M059J (cell line): Measurements from ENCODE around the gene VGLL4. TPM values are rescaled to one million over a fixed set of nuclear protein-coding genes. Genes with fewer than 3 reads are reported as not detected.

ENCODE experiments used
- DNase-seq: peaks from one replicate; pipeline ENCODE4 v3.0.0-alpha.2; 2012; ENCODE audit warnings: low read depth
- total RNA-seq: library from RNA; depleted of rRNA; stranded (reverse); fragments of >200 nt; shearing (Covaris generic); gene quantifications from 2 replicates; pipeline ENCODE4 v1.2.3, GENCODE V29; 2014

Gene VGLL4
- total RNA-seq, 1 experiment from 2014 or later, result 36.1 TPM

DNA sequence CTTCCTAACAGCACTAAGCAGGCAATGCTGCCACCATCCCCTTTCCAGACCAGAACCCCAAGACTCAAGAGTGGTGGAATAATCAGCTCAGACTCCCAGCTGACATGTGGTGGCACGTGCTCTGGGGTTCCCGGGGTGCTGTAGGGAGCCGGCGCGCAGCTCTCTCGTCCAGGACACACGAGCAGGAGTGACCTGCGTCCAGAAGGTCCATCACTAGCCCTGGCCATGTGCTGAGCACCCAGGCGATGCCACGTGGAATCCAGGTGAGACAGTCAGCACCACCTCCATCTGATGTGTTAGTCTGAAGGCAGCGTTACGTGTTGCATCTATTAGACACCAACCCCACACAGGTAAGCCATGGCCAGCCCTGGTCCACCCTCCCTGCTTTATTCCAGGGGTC is 78.2 kb downstream of the VGLL4 start:
- no peak for DNase-seq

DNA sequence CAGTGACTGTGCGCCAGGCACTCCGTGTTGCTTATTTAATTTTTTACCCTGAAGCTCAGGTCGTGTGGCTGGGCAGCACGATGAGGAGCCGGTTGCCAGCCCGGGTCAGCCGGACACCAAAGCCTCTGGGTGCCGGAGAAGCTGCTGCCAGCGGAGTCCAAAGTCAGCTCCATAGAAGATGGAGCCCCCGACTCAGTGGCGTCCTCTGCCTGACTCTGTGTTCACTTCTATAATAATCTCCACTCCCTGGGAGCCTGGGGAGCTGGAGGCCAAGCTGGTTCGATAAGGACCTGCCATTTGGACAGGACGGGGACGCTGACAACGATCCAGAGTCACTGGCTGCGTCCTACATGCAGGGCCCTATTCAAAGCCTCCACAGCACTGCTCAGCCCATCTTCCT is 78.6 kb downstream of the VGLL4 start:
- no peak for DNase-seq

- no peak for DNase-seq
Observed at GRCh38 chr3:11564577-11565001, 79.1 kb downstream of the VGLL4 start.

DNA sequence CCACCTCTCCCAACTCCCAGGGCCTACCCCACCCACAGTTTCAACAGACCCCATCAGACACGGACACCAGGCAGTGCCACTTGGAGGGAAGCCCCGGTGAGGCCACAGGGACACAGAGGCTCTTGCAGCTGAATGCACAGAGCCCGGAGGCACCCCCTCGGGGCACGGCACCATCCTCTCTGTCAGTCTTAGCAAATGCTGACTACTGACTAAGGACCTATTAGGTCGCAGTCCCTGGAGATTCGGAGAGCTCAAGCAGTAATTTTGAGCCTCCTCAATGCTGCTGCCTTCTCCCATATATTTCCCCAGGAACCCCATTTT is 79.9 kb downstream of the VGLL4 start:
- DNase-seq, result no peak

GRCh38 chr3:11563159-11563864 is 80.4 kb downstream of the VGLL4 start:
- no peak for DNase-seq

DNA sequence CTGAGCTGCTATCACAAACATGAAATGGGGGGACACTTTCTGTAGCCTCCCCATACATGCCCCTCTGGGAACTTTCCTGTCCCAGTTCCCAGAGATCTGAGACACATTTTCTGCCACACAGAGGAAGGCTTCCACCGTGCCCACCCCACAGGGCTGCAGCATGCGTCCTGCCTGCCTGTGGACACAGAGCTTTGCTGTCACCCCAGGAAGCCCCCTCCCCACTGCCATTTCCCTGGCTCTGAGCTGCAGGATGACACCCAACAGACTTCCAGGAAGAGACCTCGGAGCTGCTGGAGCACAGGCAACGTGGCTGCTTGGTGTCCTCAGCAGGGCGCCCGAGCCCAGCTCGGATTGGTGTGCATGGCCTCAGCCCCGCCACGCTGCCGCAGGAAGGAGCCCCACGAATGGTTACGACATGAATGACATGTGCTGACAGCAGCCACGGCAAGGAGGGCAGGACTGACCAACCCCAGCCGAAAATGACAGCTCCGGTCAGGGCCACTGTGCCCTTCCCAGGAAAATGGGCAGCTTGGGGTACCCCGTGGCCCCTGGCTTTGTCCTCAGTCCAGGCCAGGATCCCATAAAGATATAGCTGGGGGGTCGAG is 81.3 kb downstream of the VGLL4 start:
- DNase-seq, result no peak

DNA sequence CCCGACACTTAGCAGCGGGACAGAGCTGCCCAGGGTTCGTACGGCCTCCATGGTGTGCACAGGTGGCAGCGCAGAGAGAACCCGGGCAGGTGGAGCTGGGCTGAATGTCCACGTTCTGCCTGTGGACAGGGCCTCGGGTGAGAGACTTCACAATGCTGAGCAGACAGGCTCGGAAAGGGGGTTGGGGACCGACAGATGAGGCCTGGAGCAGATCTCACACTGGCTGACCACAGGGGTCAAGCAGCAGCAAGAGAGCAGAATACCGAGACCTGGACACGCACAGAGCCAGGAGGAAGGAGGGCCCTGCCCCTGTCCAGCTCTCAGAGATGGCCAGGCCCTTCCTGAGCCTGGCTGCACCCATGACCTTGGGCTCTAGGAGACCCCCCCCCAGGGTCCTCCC is 83.0 kb downstream of the VGLL4 start:
- no peak for DNase-seq

- DNase-seq, result no peak
Observed at GRCh38 chr3:11559816-11560633, 83.7 kb downstream of the VGLL4 start.

DNA sequence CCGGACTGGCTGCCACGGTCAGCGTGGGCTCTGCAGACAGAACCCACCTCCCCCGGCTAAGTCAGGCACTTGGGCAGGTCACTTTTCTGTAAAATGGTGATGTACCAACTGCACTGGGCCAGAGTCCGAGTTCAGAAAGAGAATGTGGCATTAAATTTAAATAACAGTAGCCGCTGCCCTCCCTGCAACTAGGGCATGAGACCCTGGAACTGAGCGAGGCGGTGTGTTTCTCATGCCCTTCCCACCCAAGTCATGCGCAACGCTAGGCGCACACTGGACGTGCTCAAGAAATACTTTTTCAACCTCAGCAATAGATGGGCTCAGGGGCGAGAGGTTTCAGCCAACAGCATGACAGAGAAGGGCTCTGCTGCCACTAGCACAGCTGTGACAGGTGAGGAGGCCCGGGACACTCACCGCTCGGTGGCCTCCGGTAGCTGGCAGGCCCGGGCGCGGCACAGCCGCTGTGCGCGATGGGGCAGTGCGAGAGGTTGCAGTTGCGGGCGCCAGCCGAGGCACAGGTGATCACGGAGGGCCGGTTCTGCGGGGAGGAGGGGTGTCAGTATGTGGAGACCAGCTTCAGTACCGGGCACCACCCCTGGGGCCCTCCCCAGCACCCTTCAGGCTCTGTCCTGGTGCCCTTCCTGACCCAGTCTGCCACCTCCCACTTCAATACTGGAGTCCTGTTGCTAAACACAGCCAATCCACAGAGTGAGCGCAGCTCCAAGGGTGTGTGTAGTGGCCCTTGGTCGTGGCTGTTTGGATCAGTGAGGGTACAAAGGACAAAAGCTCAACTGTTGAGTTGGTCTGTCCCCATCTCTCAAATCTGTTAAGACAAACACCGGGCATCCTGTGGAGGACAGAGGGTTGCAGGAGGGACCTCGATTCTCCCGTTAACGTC is 84.5 kb downstream of the VGLL4 start:
- no peak for DNase-seq

DNA sequence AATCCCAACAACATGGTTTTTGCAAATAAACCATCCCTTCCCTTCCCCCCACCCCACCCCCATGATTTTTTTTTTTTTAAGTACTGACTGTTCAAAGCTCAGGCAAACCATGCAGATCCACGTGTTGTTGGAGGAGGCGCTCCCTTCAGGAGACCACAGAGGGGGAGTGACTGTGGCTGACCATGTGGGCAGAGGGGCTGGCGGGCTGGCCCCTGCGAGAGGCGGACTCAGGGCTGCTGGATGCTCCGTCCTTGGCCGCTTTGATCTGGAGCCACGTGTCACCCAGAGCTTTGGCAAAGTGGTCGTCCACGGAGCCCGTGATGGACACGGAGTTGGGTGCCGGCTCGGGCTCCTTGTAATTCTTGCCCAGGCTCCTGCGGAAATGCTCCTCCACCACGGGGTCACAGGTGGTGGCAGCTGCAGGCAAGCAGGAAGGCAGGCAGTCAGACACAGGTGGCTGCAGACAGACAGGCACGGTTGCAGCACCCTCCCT is 85.3 kb downstream of the VGLL4 start:
- DNase-seq, result no peak

- peak; percentile 35 for DNase-seq
Observed at GRCh38 chr3:11558002-11558401, 85.7 kb downstream of the VGLL4 start.

- DNase-seq, result no peak
Observed at GRCh38 chr3:11556851-11557644, 86.7 kb downstream of the VGLL4 start.

DNA sequence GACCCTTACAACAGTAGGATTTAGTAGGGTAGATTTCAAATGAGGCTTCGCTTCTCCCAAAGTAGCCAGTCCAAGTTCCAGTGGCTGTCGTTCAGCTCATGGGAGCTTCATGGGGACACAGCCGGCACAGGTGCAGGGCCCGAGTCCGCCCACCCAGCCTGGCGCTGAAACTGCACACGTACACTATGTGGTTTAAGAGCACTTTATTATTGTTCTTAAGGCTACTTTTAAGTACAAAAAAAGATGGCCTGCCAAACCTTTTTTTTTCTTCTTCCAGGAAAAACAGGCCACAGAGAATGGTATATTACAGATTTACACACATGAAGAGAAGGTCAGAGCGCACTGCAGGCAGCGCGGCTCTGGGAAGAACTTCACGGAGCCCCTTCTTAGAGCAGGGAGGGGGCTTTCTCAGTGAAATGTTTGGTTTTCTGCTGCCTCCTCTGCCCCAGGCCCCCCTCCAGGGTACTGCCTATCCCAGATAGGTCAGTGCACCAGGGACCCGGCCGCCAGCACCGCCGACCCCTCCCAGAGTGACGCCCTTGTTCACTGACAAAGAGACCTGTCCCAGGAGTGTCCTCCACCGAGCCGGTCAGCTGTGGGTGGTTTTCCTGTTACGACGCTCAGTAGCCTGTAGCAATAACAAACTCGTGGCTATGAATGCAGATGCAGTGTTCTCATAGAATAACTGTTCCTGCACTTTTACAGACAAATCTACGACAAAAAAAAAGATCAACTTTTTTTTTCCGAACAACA is 87.7 kb downstream of the VGLL4 start:
- DNase-seq, result no peak

GRCh38 chr3:11555211-11555782 is 88.4 kb downstream of the VGLL4 start:
- DNase-seq, result no peak

- DNase-seq, result no peak
Observed at GRCh38 chr3:11554666-11555065, 89.0 kb downstream of the VGLL4 start.

- no peak for DNase-seq
Observed at GRCh38 chr3:11554236-11554610, 89.5 kb downstream of the VGLL4 start.

- no peak for DNase-seq
Observed at GRCh38 chr3:11553436-11554235, 90.1 kb downstream of the VGLL4 start.

DNA sequence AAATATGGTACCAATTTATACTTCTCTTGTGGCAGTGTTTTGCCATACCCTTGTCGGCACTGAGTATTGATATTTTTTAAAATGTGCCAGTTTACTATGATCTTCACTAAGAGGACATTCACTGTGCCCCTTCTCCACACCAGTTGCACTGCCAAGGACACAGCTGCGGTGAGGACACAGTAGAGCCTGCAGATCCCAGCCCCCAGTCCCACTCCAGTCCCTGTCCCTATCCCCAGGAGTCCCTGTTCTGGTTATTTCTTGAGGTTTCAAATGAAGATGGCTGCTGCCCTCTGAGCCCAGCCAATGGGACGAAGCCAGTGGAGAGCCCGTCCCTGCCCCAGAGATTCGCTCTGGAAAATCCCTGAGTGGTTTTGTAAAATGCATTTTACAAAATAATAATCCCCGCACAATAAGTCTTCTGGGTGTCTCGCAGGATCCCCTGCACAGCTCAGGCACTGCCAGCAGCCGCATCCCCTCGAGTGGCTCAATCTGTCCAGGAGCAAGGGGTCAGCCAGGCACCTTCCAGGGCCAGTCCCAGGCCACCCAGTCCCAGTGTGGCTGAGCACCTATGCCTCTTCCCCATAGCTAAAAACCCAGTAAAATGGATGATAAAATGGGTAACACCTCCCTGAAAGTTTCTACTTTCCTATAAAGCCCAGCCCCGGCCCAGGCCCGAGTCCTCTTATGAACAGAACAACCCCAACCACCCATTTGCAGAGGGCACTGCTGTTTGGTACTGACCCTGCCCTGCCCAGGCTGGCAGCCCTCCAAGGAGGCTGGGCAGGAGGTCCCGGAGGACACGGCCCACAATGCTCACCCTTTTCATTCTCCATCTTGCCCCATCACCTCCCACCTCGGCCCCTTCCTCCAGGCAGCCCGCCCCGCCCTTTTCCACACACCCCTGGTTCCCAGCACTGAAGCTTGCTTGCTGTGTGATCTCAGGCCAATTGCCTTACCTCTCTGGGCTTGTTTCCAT is 91.1 kb downstream of the VGLL4 start:
- no peak for DNase-seq
